KMS-11 (cell line): ENCODE measurements around the gene HCN4.

Experiments
- H2AFZ ChIP-seq: fragments of 200-600 bp; sonication (generic); 2 replicates; pipeline ENCODE4 v1.6.1; 2016; ENCODE audit warnings: antibody characterized with exemption, mixed run types, low read depth
- H3K27ac ChIP-seq: fragments of 200-600 bp; sonication (generic); 2 replicates; pipeline ENCODE4 v1.6.1; 2016; ENCODE audit warnings: mild to moderate bottlenecking, mixed run types
- H3K27me3 ChIP-seq: fragments of 200-600 bp; sonication (generic); 2 replicates; pipeline ENCODE4 v1.6.1; 2017; ENCODE audit warnings: mild to moderate bottlenecking, low read depth, mixed run types, moderate library complexity; ENCODE audit not compliant: insufficient read depth
- H3K36me3 ChIP-seq: fragments of 200-600 bp; sonication (generic); 2 replicates; pipeline ENCODE4 v1.6.1; 2017; ENCODE audit warnings: mild to moderate bottlenecking, mixed run types; ENCODE audit not compliant: insufficient read depth
- H3K4me1 ChIP-seq: fragments of 200-600 bp; sonication (generic); 2 replicates; pipeline ENCODE4 v1.6.1; 2016; ENCODE audit warnings: mild to moderate bottlenecking, low read depth, mixed run types; ENCODE audit not compliant: poor library complexity, severe bottlenecking
- H3K4me2 ChIP-seq: fragments of 200-600 bp; sonication (generic); 2 replicates; pipeline ENCODE4 v1.7.0; 2016; ENCODE audit warnings: mild to moderate bottlenecking, mixed run types
- H3K4me3 ChIP-seq: fragments of 200-600 bp; sonication (generic); IDR thresholded peaks from 2 replicates; pipeline ENCODE4 v1.6.1; 2017; ENCODE audit warnings: low read depth, low read length, mixed read lengths; ENCODE audit not compliant: insufficient read depth
- H3K79me2 ChIP-seq: fragments of 200-600 bp; sonication (generic); 2 replicates; pipeline ENCODE4 v1.6.1; 2016; ENCODE audit warnings: low read depth, mixed run types; ENCODE audit not compliant: insufficient read depth
- H3K9ac ChIP-seq: fragments of 200-600 bp; sonication (generic); 2 replicates; pipeline ENCODE4 v1.6.1; 2016; ENCODE audit warnings: mild to moderate bottlenecking, mixed run types
- H4K20me1 ChIP-seq: fragments of 200-600 bp; sonication (generic); 2 replicates; pipeline ENCODE4 v1.6.1; 2016; ENCODE audit warnings: mild to moderate bottlenecking, mixed run types; ENCODE audit not compliant: insufficient read depth
- CTCF ChIP-seq: fragments of 200-600 bp; sonication (generic); conservative IDR thresholded peaks from 2 replicates; pipeline ENCODE4 v1.6.1; 2017; ENCODE audit warnings: low read depth, mild to moderate bottlenecking, antibody characterized with exemption, low read length, moderate library complexity, mixed read lengths

The HCN4 gene

GRCh38 chr15:73336756-73337155, 32.0 kb downstream of the HCN4 start:
- no peaks in the 10 kb centered on the region for H3K36me3 ChIP-seq
- no peaks in the 10 kb centered on the region for H3K79me2 ChIP-seq
- no peak overlapping the region for H3K27ac ChIP-seq
- H3K4me3 ChIP-seq: no peak overlapping the region
- peaks cover 28% of the 10 kb centered on the region; the same call in 1 of the 2 replicates for H3K27me3 ChIP-seq
- no peaks in the 10 kb centered on the region for H3K4me1 ChIP-seq
- no peaks in the 10 kb centered on the region for H4K20me1 ChIP-seq
- H3K9ac ChIP-seq: no peak overlapping the region
- no peak for TF ChIP-seq CTCF
- no peak overlapping the region for H3K4me2 ChIP-seq
- H2AFZ ChIP-seq: no peak overlapping the region

- Histone ChIP-seq H4K20me1 (no peaks in the 10 kb centered on the region), H2AFZ (no peak overlapping the region), H3K4me1 (no peaks in the 10 kb centered on the region), H3K4me3 (no peak overlapping the region), H3K79me2 (no peaks in the 10 kb centered on the region), H3K27ac (no peak overlapping the region), H3K36me3 (no peaks in the 10 kb centered on the region), H3K27me3 (peaks cover 32% of the 10 kb centered on the region; the same call in 1 of the 2 replicates), H3K9ac (no peak overlapping the region), H3K4me2 (no peak overlapping the region)
- no peak for TF ChIP-seq CTCF
Observed at GRCh38 chr15:73335471-73335870, 33.3 kb downstream of the HCN4 start.

GRCh38 chr15:73335026-73335425, 33.7 kb downstream of the HCN4 start:
- no peaks in the 10 kb centered on the region for H3K36me3 ChIP-seq
- no peaks in the 10 kb centered on the region for H3K4me1 ChIP-seq
- H4K20me1 ChIP-seq: no peaks in the 10 kb centered on the region
- no peak overlapping the region for H3K4me3 ChIP-seq
- H3K27ac ChIP-seq: no peak overlapping the region
- no peak for TF ChIP-seq CTCF
- H2AFZ ChIP-seq: no peak overlapping the region
- H3K27me3 ChIP-seq: peaks cover 32% of the 10 kb centered on the region; the same call in 1 of the 2 replicates
- H3K9ac ChIP-seq: no peak overlapping the region
- no peaks in the 10 kb centered on the region for H3K79me2 ChIP-seq
- no peak overlapping the region for H3K4me2 ChIP-seq

GRCh38 chr15:73334086-73334485, 34.7 kb downstream of the HCN4 start:
- no peak overlapping the region for H3K4me2 ChIP-seq
- H3K27me3 ChIP-seq: peaks cover 28% of the 10 kb centered on the region; the same call in 1 of the 2 replicates

More at GRCh38 chr15:73334086-73334485, 34.7 kb downstream of the HCN4 start:
- Histone ChIP-seq H4K20me1 (no peaks in the 10 kb centered on the region), H3K79me2 (no peaks in the 10 kb centered on the region), H3K4me3 (no peak overlapping the region), H3K36me3 (no peaks in the 10 kb centered on the region), H3K9ac (no peak overlapping the region), H3K27ac (no peak overlapping the region), H2AFZ (no peak overlapping the region), H3K4me1 (no peaks in the 10 kb centered on the region)
- no peak for TF ChIP-seq CTCF
